HepG2 (cell line): Measurements from ENCODE around the gene KRTDAP. TPM values are rescaled to one million over a fixed set of nuclear protein-coding genes. Genes with fewer than 3 reads are reported as not detected.
A peak's percentile ranks its signal among the peaks of the same experiment; 100 is the strongest.

Source experiments
- GMEB1 ChIP-seq: sonication (generic); formaldehyde crosslinking; IDR thresholded peaks from 2 replicates; pipeline ENCODE4 v1.5.1; 2020; ENCODE audit warnings: missing genetic modification reagents, mild to moderate bottlenecking, borderline replicate concordance
- KDM3A ChIP-seq: IDR thresholded peaks from 2 replicates; pipeline ENCODE4 v1.6.1; 2018; ENCODE audit warnings: low read depth, missing compliant biosample characterization
- MAZ ChIP-seq, 2 experiments: sonication (generic) in 1 of 2; formaldehyde crosslinking in 1 of 2; IDR thresholded peaks; 2 replicates each; pipeline versions ENCODE4 v1.5.0 to v1.6.1; 2012 to 2020; ENCODE audit warnings: low read depth in 2 of 2, mild to moderate bottlenecking in 2 of 2, borderline replicate concordance in 1 of 2, improper control_type of control experiment in 1 of 2, low read length in 1 of 2, missing genetic modification reagents in 1 of 2, moderate library complexity in 1 of 2
- MED8 ChIP-seq: sonication (generic); formaldehyde crosslinking; IDR thresholded peaks from 2 replicates; pipeline ENCODE4 v1.8.1; 2023; ENCODE audit warnings: mild to moderate bottlenecking, missing genetic modification reagents; ENCODE audit not compliant: insufficient replicate concordance
- NFIC ChIP-seq: IDR thresholded peaks from 2 replicates; pipeline ENCODE4 v1.6.1; 2012; ENCODE audit warnings: mild to moderate bottlenecking, low read length, inconsistent platforms
- POLR2A ChIP-seq, 2 experiments: IDR thresholded peaks; 2 replicates each; pipeline ENCODE4 v1.6.1; 2011; ENCODE audit warnings: low read depth in 2 of 2, low read length in 2 of 2, mild to moderate bottlenecking in 1 of 2, moderate library complexity in 1 of 2; ENCODE audit not compliant: insufficient read depth in 1 of 2
- SOX6 ChIP-seq, 2 experiments: fragments of 450-650 bp in 1 of 2; sonication (generic) in 1 of 2; formaldehyde crosslinking in 1 of 2; IDR thresholded peaks; 2 replicates each; pipeline versions ENCODE4 v1.4.0 to v1.6.1; 2017 to 2020; ENCODE audit warnings: antibody characterized with exemption in 1 of 2, mild to moderate bottlenecking in 1 of 2, missing genetic modification reagents in 1 of 2
- SSRP1 ChIP-seq: IDR thresholded peaks from 2 replicates; pipeline ENCODE4 v1.6.1; 2016; ENCODE audit warnings: control low read depth
- TFAP4 ChIP-seq: sonication (generic); IDR thresholded peaks from 2 replicates; pipeline ENCODE4 v1.6.1; 2016; ENCODE audit warnings: low read depth, borderline replicate concordance
- TSC22D2 ChIP-seq: sonication (generic); formaldehyde crosslinking; IDR thresholded peaks from 2 replicates; pipeline ENCODE4 v1.5.1; 2020; ENCODE audit warnings: missing genetic modification reagents, mild to moderate bottlenecking, borderline replicate concordance
- ZNF263 ChIP-seq: sonication (generic); formaldehyde crosslinking; IDR thresholded peaks from 2 replicates; pipeline ENCODE4 v1.4.0; 2020; ENCODE audit warnings: missing genetic modification reagents
- ZNF333 ChIP-seq: sonication (generic); formaldehyde crosslinking; IDR thresholded peaks from 2 replicates; pipeline ENCODE4 v1.4.0; 2020; ENCODE audit warnings: mild to moderate bottlenecking, missing genetic modification reagents, borderline replicate concordance
- ZNF567 ChIP-seq: sonication (generic); formaldehyde crosslinking; IDR thresholded peaks from 2 replicates; pipeline ENCODE4 v1.8.1; 2023; ENCODE audit warnings: mild to moderate bottlenecking, missing genetic modification reagents, borderline replicate concordance
- ZNF616 ChIP-seq: sonication (generic); formaldehyde crosslinking; IDR thresholded peaks from 2 replicates; pipeline ENCODE4 v1.5.0; 2020; ENCODE audit warnings: low read depth, mild to moderate bottlenecking, missing genetic modification reagents
- ZNF687 ChIP-seq: sonication (generic); formaldehyde crosslinking; IDR thresholded peaks from 2 replicates; pipeline ENCODE4 v1.5.1; 2020; ENCODE audit warnings: mild to moderate bottlenecking, missing genetic modification reagents, moderate library complexity
- ZNF839 ChIP-seq: sonication (generic); formaldehyde crosslinking; IDR thresholded peaks from 2 replicates; pipeline ENCODE4 v1.4.0; 2020; ENCODE audit warnings: missing genetic modification reagents, mild to moderate bottlenecking, borderline replicate concordance
- polyA plus RNA-seq, 8 experiments: library from polyadenylated mRNA; depleted of rRNA in 3 of 8; stranded (reverse) in 7 of 8; unstranded in 1 of 8; fragments of >200 nt; fragmentation: Illumina TruSeq in 4 of 8; extraction: Trizol in 4 of 8; gene quantifications; 2 replicates each; pipeline versions ENCODE4 v1.2.1 to v1.2.3, GENCODE V29; 2011 to 2016; ENCODE audit warnings: low read depth in 4 of 8, missing spikeins in 1 of 8, mixed read lengths in 1 of 8; ENCODE audit not compliant: insufficient read depth in 1 of 8
- total RNA-seq, 5 experiments: library from RNA; depleted of rRNA; stranded (reverse); fragments of >200 nt; fragmentation: Illumina TruSeq; extraction: Trizol; gene quantifications; 2 replicates each; pipeline ENCODE4 v1.2.3, GENCODE V29; 2016; ENCODE audit warnings: low read depth in 1 of 5

Gene KRTDAP
- total and polyA plus RNA-seq, 2 of the 13 experiments (the other 11 are each of a cell fraction or from before 2014, with no cell fraction given) = 0.86 to 1.5 TPM

GRCh38 chr19:35509861-35510625 lies 19.8 kb upstream of the KRTDAP start (continued):
- TF ChIP-seq TFAP4 = 0 out of 2 replicates have a peak, but pooled peaks have one; percentile 19
- no peak for TF ChIP-seq NFIC
- TF ChIP-seq SOX6 (IDR thresholded peaks at IDR 0.05) = no peak
- TF ChIP-seq SOX6 (CRISPR knock-in tag; IDR thresholded peaks at IDR 0.05) = peak; percentile 43; the same call in 1 of the 2 replicates
- TF ChIP-seq MED8 (CRISPR knock-in tag) = peak; percentile 52
- peak; percentile 32; the same call in 1 of the 2 replicates for TF ChIP-seq KDM3A
- TF ChIP-seq ZNF687 (CRISPR knock-in tag) = peak; percentile 79
- TF ChIP-seq ZNF263 (CRISPR knock-in tag) = no peak
- peak; percentile 66; the same call in 1 of the 2 replicates for TF ChIP-seq ZNF839 (CRISPR knock-in tag)
- TF ChIP-seq MAZ (IDR thresholded peaks at IDR 0.05; ENCODE audit: borderline replicate concordance, low read depth, low read length) = peak; percentile 54; the same call in 1 of the 2 replicates
- TF ChIP-seq MAZ (CRISPR knock-in tag; IDR thresholded peaks at IDR 0.05; ENCODE audit: low read depth) = no peak
- peak; percentile 23 to 50; a peak in 2 of 4 replicates for TF ChIP-seq POLR2A (IDR thresholded peaks at IDR 0.05; ENCODE audit: insufficient read depth in 1 of 2, low read depth in 2 of 2, low read length in 2 of 2)
- 0 out of 2 replicates have a peak, but pooled peaks have one; percentile 59 for TF ChIP-seq ZNF567
- TF ChIP-seq GMEB1 (CRISPR knock-in tag) = 0 out of 2 replicates have a peak, but pooled peaks have one; percentile 13
- TF ChIP-seq ZNF333 (CRISPR knock-in tag) = 0 out of 2 replicates have a peak, but pooled peaks have one; percentile 74
- TF ChIP-seq TSC22D2 (CRISPR knock-in tag) = 0 out of 2 replicates have a peak, but pooled peaks have one; percentile 54
- 0 out of 2 replicates have a peak, but pooled peaks have one; percentile 12 for TF ChIP-seq ZNF616 (CRISPR knock-in tag)
- 0 out of 2 replicates have a peak, but pooled peaks have one; percentile 34 for TF ChIP-seq SSRP1 (CRISPR knock-in tag)
